ENCODE data around the gene PWWP2B.

PWWP2B gene

GRCh38 chr10:132399117-132400035 lies 2.4 kb downstream of the PWWP2B start:
- H3K9me3 ChIP-seq: no peaks in the 10 kb centered on the region
- TF ChIP-seq, protein P1, sequence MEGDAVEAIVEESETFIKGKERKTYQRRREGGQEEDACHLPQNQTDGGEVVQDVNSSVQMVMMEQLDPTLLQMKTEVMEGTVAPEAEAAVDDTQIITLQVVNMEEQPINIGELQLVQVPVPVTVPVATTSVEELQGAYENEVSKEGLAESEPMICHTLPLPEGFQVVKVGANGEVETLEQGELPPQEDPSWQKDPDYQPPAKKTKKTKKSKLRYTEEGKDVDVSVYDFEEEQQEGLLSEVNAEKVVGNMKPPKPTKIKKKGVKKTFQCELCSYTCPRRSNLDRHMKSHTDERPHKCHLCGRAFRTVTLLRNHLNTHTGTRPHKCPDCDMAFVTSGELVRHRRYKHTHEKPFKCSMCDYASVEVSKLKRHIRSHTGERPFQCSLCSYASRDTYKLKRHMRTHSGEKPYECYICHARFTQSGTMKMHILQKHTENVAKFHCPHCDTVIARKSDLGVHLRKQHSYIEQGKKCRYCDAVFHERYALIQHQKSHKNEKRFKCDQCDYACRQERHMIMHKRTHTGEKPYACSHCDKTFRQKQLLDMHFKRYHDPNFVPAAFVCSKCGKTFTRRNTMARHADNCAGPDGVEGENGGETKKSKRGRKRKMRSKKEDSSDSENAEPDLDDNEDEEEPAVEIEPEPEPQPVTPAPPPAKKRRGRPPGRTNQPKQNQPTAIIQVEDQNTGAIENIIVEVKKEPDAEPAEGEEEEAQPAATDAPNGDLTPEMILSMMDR (IDR thresholded peaks at IDR 0.05): no peak
- no peak for DNase-seq
- peaks cover 0 to 7% (median 0%) of the 10 kb centered on the region in 3 donors for H3K36me3 ChIP-seq
- no peak overlapping the region for H3K27ac ChIP-seq
- H3K4me1 ChIP-seq: peaks cover 0 to 56% (median 29%) of the 10 kb centered on the region in 4 donors
- intact Hi-C loops (cut with DNase I; ENCODE audit: low total_unique reads): loop anchor here (10.0 kb wide), 3 partner anchors 65 to 245 kb away; partner anchors contain the start of gene LRRC27
- no peak overlapping the region for H3K4me3 ChIP-seq
- H3K27me3 ChIP-seq: no peaks in the 10 kb centered on the region

GRCh38 chr10:132400041-132400546 lies 3.1 kb downstream of the PWWP2B start:
- H3K9me3 ChIP-seq: no peaks in the 10 kb centered on the region
- no peak overlapping the region for H3K27ac ChIP-seq
- intact Hi-C loops (cut with DNase I; ENCODE audit: low total_unique reads): no loop called here
- peaks cover 3 to 14% (median 6%) of the 10 kb centered on the region in 3 donors for H3K36me3 ChIP-seq
- no peaks in the 10 kb centered on the region for H3K27me3 ChIP-seq
- H3K4me3 ChIP-seq: no peak overlapping the region
- no peak for DNase-seq
- TF ChIP-seq, protein P1 (IDR thresholded peaks at IDR 0.05): no peak
- peaks cover 0 to 50% (median 25%) of the 10 kb centered on the region in 4 donors for H3K4me1 ChIP-seq

DNA sequence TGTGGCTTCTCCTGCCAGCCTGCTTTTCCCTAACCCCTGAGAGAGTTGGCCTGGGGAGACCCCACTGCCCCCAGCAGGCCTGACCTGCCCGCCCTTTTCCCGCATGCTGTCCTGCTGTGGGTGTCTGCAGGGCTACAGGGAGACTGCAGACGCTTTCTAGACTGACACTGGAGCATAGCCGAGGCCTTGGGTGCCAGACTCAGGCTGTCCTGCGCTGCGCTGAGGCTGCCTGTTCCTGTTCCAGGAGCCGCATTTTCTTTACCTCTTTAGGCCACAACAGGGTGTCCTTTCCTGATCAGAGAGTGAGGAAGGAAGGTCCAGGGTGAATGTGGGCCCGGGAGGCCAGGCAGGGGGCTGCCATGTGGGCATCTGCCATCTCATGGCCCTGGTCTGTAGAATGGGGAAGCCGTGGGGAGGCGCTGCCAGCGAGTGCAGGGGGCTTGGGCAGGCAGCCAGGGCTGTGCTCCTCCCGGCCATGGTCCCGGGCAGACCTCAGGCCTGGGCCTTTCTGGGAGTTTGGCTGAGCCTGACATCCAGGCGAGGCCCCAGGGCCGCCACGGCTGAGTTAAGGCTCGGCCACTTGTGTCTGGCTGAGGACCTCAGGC lies 3.6 kb downstream of the PWWP2B start:
- Histone ChIP-seq H3K27ac (no peak overlapping the region), H3K9me3 (no peaks in the 10 kb centered on the region), H3K36me3 (peaks cover 9 to 19% (median 11%) of the 10 kb centered on the region in 3 donors), H3K27me3 (no peaks in the 10 kb centered on the region), H3K4me1 (peaks cover 0 to 46% (median 20%) of the 10 kb centered on the region in 4 donors), H3K4me3 (no peak overlapping the region)
- intact Hi-C loops (cut with DNase I; ENCODE audit: low total_unique reads): no loop called here
- TF ChIP-seq, protein P1 (IDR thresholded peaks at IDR 0.05): no peak
- no peak for DNase-seq

GRCh38 chr10:132401401-132402118 lies 4.6 kb downstream of the PWWP2B start:
- Histone ChIP-seq H3K36me3 (peaks cover 14 to 28% (median 20%) of the 10 kb centered on the region in 3 donors), H3K4me3 (no peak overlapping the region), H3K9me3 (no peaks in the 10 kb centered on the region), H3K4me1 (peaks cover 0 to 38% (median 13%) of the 10 kb centered on the region in 4 donors), H3K27ac (no peak overlapping the region), H3K27me3 (no peaks in the 10 kb centered on the region)
- TF ChIP-seq, protein P1 (IDR thresholded peaks at IDR 0.05): no peak
- intact Hi-C loops (cut with DNase I; ENCODE audit: low total_unique reads): no loop called here
- DNase-seq: no peak

DNA sequence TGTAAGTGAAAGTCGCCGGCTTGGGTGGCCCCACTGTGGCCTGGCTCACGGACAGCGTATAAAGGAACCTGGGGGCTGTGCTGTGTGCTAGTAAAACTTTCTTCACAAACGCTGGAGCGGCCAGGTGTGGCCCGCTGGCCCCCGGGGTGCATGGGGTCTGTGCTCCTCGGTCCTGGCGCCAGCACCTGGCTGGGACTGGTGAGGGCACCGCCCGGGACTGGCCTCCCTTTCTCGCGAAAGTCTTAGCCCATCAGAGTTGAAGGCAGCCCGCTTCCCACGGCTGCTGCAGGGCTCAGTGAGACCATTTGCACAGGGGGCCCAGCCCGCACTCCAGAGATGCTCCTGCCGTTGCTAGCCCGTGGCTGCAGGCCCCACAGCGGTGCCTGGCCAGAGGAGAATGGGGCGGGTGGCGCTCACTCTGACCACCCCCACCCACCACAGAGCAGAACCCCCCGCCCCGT lies 5.8 kb downstream of the PWWP2B start:
- Histone ChIP-seq H3K9me3 (no peaks in the 10 kb centered on the region), H3K4me1 (peaks cover 0 to 45% (median 12%) of the 10 kb centered on the region in 4 donors)

More for the DNA sequence above, 5.8 kb downstream of the PWWP2B start:
- TF ChIP-seq, protein P1 (IDR thresholded peaks at IDR 0.05): no peak
- intact Hi-C loops (cut with DNase I; ENCODE audit: low total_unique reads): no loop called here
- H3K4me3 ChIP-seq: no peak overlapping the region
- peaks cover 14 to 34% (median 25%) of the 10 kb centered on the region in 3 donors for H3K36me3 ChIP-seq
- no peak for DNase-seq
- no peaks in the 10 kb centered on the region for H3K27me3 ChIP-seq
- H3K27ac ChIP-seq: no peak overlapping the region
